VCaP (cell line): ENCODE results near the gene PARP1.

Experiments used
- H3K27ac ChIP-seq: fragments of 450-650 bp; 2 replicates; pipeline ENCODE4 v1.5.1; 2017
- CTCF ChIP-seq: fragments of 450-650 bp; conservative IDR thresholded peaks from 2 replicates; pipeline ENCODE4 v1.5.1; 2017; ENCODE audit warnings: mild to moderate bottlenecking, moderate library complexity

Gene PARP1

DNA sequence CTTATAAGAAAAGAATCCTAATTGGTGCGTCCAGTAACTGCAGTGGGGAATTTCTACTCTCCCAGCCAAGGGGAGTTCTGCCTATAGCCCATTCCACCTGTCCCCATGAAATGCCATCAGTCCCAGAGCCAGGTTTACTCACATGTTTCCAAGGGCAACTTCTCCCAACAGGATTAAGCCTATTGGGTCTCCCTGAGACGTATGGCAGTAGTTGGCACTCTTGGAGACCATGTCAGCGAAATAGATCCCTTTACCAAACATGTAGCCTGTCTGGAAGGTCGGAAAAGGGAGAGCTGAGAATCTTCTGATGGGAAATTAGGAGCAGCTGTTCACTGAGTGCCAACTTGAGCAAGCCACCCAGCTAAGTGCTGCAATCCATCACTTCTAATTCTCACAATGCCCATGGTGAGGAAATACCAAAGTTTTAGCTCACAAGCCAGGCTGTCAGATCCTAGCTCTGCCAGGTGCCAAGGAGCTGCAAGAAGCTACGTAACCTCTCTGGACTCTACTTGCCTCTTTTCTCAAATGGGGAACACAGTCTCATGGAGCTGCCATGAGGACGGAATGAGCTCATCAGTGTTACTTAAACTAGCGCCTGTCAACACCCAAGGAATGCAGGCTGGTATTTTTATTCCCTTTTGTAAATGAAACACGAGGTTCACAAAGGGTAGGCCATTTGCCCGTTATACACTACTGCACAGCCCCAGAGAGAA, 43.9 kb downstream of the PARP1 start:
- no peak for TF ChIP-seq CTCF
- peak overlapping the region; percentile 73 for H3K27ac ChIP-seq

DNA sequence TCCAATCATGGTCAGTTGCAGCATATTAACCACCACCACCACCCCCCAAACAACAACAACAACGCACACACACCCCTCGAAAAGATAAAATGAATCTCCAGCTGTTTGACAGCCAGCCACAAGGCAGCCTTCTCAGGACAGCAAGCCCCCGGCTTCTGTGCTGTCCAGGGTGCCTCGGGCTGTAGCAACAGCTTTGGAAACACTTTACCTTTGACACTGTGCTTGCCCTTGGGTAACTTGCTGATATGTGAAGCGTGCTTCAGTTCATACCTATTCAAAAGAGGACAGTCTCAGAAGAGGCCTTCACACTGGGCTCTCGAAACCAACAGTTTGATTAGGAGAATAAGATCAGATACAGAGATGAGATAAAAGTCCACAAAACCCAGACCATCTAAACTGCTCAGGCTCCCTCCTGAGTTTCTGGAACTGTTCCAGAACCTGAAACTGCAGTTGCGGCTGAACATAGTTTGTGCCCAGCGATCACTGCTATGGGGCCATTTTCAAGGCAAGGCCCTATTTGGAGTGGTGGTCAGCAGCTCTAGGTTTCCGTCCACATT, 44.9 kb downstream of the PARP1 start:
- H3K27ac ChIP-seq = peak overlapping the region; percentile 18; the same call in 1 of the 2 replicates
- no peak for TF ChIP-seq CTCF

DNA sequence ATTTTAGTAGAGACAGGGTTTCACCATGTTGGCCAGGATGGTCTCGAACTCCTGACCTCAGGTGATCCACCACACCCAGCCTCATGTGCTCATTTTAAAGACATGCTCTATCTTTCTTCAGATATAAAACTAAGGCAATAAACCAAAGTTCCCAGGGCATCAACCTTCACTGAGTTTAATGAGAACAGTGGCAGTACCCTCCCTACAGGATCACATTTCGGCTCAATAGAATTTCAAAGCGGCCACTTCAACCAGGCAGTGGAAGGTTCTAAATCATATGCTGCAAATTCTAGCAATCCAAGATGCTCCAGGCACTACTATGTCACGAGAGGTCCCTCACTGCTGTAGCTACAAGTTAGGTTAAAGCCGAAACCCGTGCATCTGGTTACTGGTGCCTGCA, 45.5 kb downstream of the PARP1 start:
- no peak overlapping the region for H3K27ac ChIP-seq
- no peak for TF ChIP-seq CTCF

GRCh38 chr1:226360106-226360746, 47.7 kb downstream of the PARP1 start:
- TF ChIP-seq CTCF = no peak

GRCh38 chr1:226357416-226357815, 50.5 kb downstream of the PARP1 start:
- H3K27ac ChIP-seq = no peak overlapping the region
- TF ChIP-seq CTCF = no peak

More at GRCh38 chr1:226360106-226360746, 47.7 kb downstream of the PARP1 start:
- H3K27ac ChIP-seq = no peak overlapping the region

DNA sequence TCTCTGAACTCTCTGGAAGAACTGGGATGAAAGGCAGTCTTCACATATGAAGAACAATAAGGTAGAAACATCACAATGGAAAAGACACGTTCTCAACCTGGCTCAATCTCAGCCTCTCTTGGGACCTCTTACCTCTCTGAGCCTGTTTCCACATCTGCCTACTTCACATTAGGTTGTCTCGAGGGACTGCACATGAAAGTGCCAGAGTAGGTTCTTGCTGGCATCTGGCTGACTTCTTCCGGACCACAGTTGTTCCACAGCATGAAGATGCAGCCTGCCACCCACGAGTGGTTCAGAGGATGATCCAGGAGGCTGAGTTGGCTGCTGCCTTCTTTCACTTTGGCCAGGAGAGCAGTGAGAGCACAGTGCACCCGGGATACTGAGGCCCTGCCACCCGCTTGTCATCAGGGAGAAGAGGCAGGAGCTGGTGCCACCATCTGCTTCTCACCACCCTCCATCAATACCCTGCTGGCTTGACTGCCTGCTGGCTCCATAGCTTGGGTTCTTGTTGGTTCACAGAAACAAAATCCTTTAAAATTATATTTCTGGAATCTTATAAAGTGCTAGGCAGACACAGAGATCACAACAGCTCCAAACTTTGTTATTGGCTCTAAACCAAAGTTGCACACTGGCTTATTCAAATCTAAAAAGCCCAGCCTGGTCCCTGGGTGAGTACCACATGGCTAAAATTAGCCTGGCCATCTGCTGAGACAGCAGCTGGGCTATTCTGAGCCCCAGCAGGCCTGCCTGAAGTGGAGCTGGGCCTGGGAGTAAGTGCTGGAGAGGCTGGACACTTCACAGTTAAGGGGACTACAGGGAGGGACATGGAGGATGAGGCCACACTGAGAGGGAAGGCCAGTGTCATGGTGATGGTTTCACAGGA, 52.0 kb downstream of the PARP1 start:
- TF ChIP-seq CTCF = no peak
- H3K27ac ChIP-seq = no peak overlapping the region

- no peak for TF ChIP-seq CTCF
- H3K27ac ChIP-seq = no peak overlapping the region
Observed at GRCh38 chr1:226355016-226355415, 52.9 kb downstream of the PARP1 start.
